HEK293 (cell line): ENCODE measurements around the gene PPM1E.

Experiments
- CTCF ChIA-PET: fragments of 350-600 bp; formaldehyde crosslinking; extraction: SDS; loops from one replicate; lab custom pipeline; 2021; ENCODE audit warnings: antibody characterized with exemption; lab: Yijun Ruan, JAX
- POLR2A ChIA-PET: fragments of 300-600 bp; formaldehyde crosslinking; extraction: SDS; loops from one replicate; lab custom pipeline; 2020; ENCODE audit warnings: antibody characterized with exemption, inconsistent platforms; lab: Yijun Ruan, JAX
- H3K27ac ChIP-seq: fragments of 200-500 bp; sonication (Bioruptor generic); 2 replicates; pipeline ENCODE4 v1.5.1; 2014; ENCODE audit warnings: low read depth, low read length, control low read depth, inconsistent platforms; ENCODE audit errors: extremely low read depth
- H3K36me3 ChIP-seq, 2 experiments: fragments of 200-500 bp in 1 of 2; sonication (Bioruptor generic) in 1 of 2; 1 replicate in 1 of 2; 2 replicates in 1 of 2; pipeline ENCODE4 v1.5.1; 2014 to 2017; ENCODE audit warnings: inconsistent platforms in 2 of 2, low read length in 2 of 2; ENCODE audit not compliant: control insufficient read depth in 2 of 2, insufficient read depth in 1 of 2
- H3K4me1 ChIP-seq: fragments of 200-500 bp; sonication (Bioruptor generic); 2 replicates; pipeline ENCODE4 v1.5.1; 2014; ENCODE audit warnings: mild to moderate bottlenecking, low read length, inconsistent platforms; ENCODE audit not compliant: control insufficient read depth, insufficient read depth
- H3K4me3 ChIP-seq: 2 replicates; pipeline ENCODE4 v1.5.1; 2011; ENCODE audit warnings: low read depth, mild to moderate bottlenecking, control low read depth, low read length, moderate library complexity
- H3K9me3 ChIP-seq: fragments of 200-500 bp; sonication (Bioruptor generic); 2 replicates; pipeline ENCODE4 v1.5.1; 2014; ENCODE audit warnings: low read depth, low read length, inconsistent platforms; ENCODE audit not compliant: control insufficient read depth, insufficient read depth
- GFI1B ChIP-seq: fragments of 450-650 bp; formaldehyde crosslinking; IDR thresholded peaks from 2 replicates; pipeline ENCODE4 v1.5.1; 2016; ENCODE audit warnings: missing biosample characterization, missing genetic modification characterization
- HOXD13 ChIP-seq: sonication (generic); formaldehyde crosslinking; IDR thresholded peaks from 2 replicates; pipeline ENCODE4 v1.8.0; 2022; ENCODE audit warnings: missing genetic modification reagents, borderline replicate concordance
- KLF8 ChIP-seq: fragments of 450-650 bp; formaldehyde crosslinking; IDR thresholded peaks from 2 replicates; pipeline ENCODE4 v1.5.1; 2016; ENCODE audit warnings: missing biosample characterization, missing genetic modification characterization
- OSR2 ChIP-seq: fragments of 450-650 bp; formaldehyde crosslinking; IDR thresholded peaks from 2 replicates; pipeline ENCODE4 v1.5.1; 2016; ENCODE audit warnings: missing biosample characterization, missing genetic modification characterization
- RBAK ChIP-seq: fragments of 450-650 bp; formaldehyde crosslinking; IDR thresholded peaks from 2 replicates; pipeline ENCODE4 v1.5.1; 2016; ENCODE audit warnings: missing biosample characterization, missing genetic modification characterization
- YY2 ChIP-seq: fragments of 450-650 bp; formaldehyde crosslinking; IDR thresholded peaks from 2 replicates; pipeline ENCODE4 v1.5.1; 2016; ENCODE audit warnings: missing biosample characterization, missing genetic modification characterization
- ZBTB48 ChIP-seq: fragments of 450-650 bp; formaldehyde crosslinking; IDR thresholded peaks from 2 replicates; pipeline ENCODE4 v1.5.1; 2016; ENCODE audit warnings: missing biosample characterization, missing genetic modification characterization
- ZBTB7A ChIP-seq: fragments of 450-650 bp; formaldehyde crosslinking; IDR thresholded peaks from 2 replicates; pipeline ENCODE4 v1.5.1; 2016; ENCODE audit warnings: low read depth, missing biosample characterization, missing genetic modification characterization
- ZFHX2 ChIP-seq: fragments of 450-650 bp; formaldehyde crosslinking; conservative IDR thresholded peaks from 2 replicates; pipeline ENCODE4 v1.5.1; 2016; ENCODE audit warnings: missing biosample characterization, missing genetic modification characterization
- ZFP69B ChIP-seq: fragments of 450-650 bp; formaldehyde crosslinking; IDR thresholded peaks from 2 replicates; pipeline ENCODE4 v1.5.1; 2016; ENCODE audit warnings: missing biosample characterization, missing genetic modification characterization
- ZNF140 ChIP-seq: fragments of 450-650 bp; formaldehyde crosslinking; IDR thresholded peaks from 2 replicates; pipeline ENCODE4 v1.5.1; 2016; ENCODE audit warnings: missing biosample characterization, missing genetic modification characterization
- ZNF16 ChIP-seq: fragments of 450-650 bp; formaldehyde crosslinking; IDR thresholded peaks from 2 replicates; pipeline ENCODE4 v1.5.1; 2016; ENCODE audit warnings: low read depth, missing biosample characterization, missing genetic modification characterization
- ZNF23 ChIP-seq: fragments of 450-650 bp; formaldehyde crosslinking; IDR thresholded peaks from 2 replicates; pipeline ENCODE4 v1.5.1; 2016; ENCODE audit warnings: missing biosample characterization, missing genetic modification characterization, borderline replicate concordance
- ZNF302 ChIP-seq: fragments of 450-650 bp; formaldehyde crosslinking; IDR thresholded peaks from 2 replicates; pipeline ENCODE4 v1.5.1; 2016; ENCODE audit warnings: missing biosample characterization, missing genetic modification characterization, low read depth
- ZNF433 ChIP-seq: fragments of 450-650 bp; formaldehyde crosslinking; IDR thresholded peaks from 2 replicates; pipeline ENCODE4 v1.5.1; 2016; ENCODE audit warnings: missing biosample characterization, missing genetic modification characterization, low read depth
- ZNF529 ChIP-seq: fragments of 450-650 bp; formaldehyde crosslinking; IDR thresholded peaks from 2 replicates; pipeline ENCODE4 v1.5.1; 2017; ENCODE audit warnings: missing genetic modification characterization, missing biosample characterization; ENCODE audit not compliant: insufficient replicate concordance
- ZNF571 ChIP-seq: fragments of 450-650 bp; formaldehyde crosslinking; IDR thresholded peaks from 2 replicates; pipeline ENCODE4 v1.5.0; 2017; ENCODE audit warnings: missing biosample characterization, missing genetic modification characterization
- ZNF600 ChIP-seq: fragments of 450-650 bp; formaldehyde crosslinking; IDR thresholded peaks from 2 replicates; pipeline ENCODE4 v1.5.1; 2016; ENCODE audit warnings: missing biosample characterization, missing genetic modification characterization
- ZNF621 ChIP-seq: fragments of 450-650 bp; formaldehyde crosslinking; IDR thresholded peaks from 2 replicates; pipeline ENCODE4 v1.5.1; 2017; ENCODE audit warnings: missing biosample characterization, missing genetic modification characterization
- ZNF654 ChIP-seq: fragments of 450-650 bp; formaldehyde crosslinking; IDR thresholded peaks from 2 replicates; pipeline ENCODE4 v1.5.1; 2016; ENCODE audit warnings: low read depth, missing biosample characterization, missing genetic modification characterization
- ZNF664 ChIP-seq: fragments of 450-650 bp; formaldehyde crosslinking; IDR thresholded peaks from 2 replicates; pipeline ENCODE4 v1.5.1; 2016; ENCODE audit warnings: missing biosample characterization, missing genetic modification characterization
- ZNF776 ChIP-seq: fragments of 450-650 bp; formaldehyde crosslinking; IDR thresholded peaks from 2 replicates; pipeline ENCODE4 v1.5.0; 2017; ENCODE audit warnings: missing biosample characterization, missing genetic modification characterization, borderline replicate concordance
- TF ChIP-seq, protein P1 (sequence below): fragments of 450-650 bp; formaldehyde crosslinking; IDR thresholded peaks from 2 replicates; pipeline ENCODE4 v1.5.1; 2016; ENCODE audit warnings: missing biosample characterization, missing genetic modification characterization
- TF ChIP-seq, protein P2 (sequence below): fragments of 450-650 bp; formaldehyde crosslinking; IDR thresholded peaks from 2 replicates; pipeline ENCODE4 v1.5.1; 2016; ENCODE audit warnings: missing biosample characterization, missing genetic modification characterization
- TF ChIP-seq, protein P3 (sequence below): fragments of 450-650 bp; formaldehyde crosslinking; IDR thresholded peaks from 2 replicates; pipeline ENCODE4 v1.5.1; 2017; ENCODE audit warnings: missing biosample characterization, missing genetic modification characterization

The PPM1E gene

DNA sequence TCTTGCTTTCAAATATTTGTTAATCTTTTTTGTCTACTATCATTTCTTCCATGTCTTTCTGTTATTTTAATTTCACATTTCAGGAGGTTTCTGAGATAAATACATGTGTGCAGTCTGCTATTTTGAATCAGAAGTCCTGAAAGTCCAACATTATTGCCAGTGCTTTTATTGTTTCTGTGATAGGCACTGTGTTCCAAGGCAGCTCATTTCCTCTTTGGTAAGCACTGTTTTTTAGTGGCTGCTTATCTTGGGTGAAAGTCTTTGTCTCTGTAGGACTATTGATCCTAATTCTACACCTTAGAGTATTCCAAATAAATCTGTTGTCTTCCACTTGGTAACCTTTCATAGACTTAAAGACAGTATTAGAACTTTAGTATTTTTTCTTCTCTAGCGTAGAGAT lies 76.1 kb downstream of the PPM1E start:
- POLR2A ChIA-PET, result no interaction called here
- H3K4me1 ChIP-seq, result no peaks in the 10 kb centered on the region
- CTCF ChIA-PET, result interaction anchor here (1.1 kb wide), 1 partner anchor 11 kb away, joined by 4 read pairs; no protein-coding TSS in a partner anchor
- no peak overlapping the region for H3K4me3 ChIP-seq
- TF ChIP-seq OSR2 (tag by site-specific recombination) (no peak), ZFP69B (tag by site-specific recombination) (no peak), ZBTB7A (tag by site-specific recombination) (no peak), ZNF600 (no peak), ZBTB48 (tag by site-specific recombination) (no peak), ZNF571 (tag by site-specific recombination) (no peak), ZNF16 (no peak), ZNF664 (no peak)
- TF ChIP-seq, protein P1, sequence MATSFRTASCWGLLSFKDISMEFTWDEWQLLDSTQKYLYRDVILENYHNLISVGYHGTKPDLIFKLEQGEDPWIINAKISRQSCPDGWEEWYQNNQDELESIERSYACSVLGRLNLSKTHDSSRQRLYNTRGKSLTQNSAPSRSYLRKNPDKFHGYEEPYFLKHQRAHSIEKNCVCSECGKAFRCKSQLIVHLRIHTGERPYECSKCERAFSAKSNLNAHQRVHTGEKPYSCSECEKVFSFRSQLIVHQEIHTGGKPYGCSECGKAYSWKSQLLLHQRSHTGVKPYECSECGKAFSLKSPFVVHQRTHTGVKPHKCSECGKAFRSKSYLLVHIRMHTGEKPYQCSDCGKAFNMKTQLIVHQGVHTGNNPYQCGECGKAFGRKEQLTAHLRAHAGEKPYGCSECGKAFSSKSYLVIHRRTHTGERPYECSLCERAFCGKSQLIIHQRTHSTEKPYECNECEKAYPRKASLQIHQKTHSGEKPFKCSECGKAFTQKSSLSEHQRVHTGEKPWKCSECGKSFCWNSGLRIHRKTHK (tag by site-specific recombination), result no peak
- TF ChIP-seq, protein P2, sequence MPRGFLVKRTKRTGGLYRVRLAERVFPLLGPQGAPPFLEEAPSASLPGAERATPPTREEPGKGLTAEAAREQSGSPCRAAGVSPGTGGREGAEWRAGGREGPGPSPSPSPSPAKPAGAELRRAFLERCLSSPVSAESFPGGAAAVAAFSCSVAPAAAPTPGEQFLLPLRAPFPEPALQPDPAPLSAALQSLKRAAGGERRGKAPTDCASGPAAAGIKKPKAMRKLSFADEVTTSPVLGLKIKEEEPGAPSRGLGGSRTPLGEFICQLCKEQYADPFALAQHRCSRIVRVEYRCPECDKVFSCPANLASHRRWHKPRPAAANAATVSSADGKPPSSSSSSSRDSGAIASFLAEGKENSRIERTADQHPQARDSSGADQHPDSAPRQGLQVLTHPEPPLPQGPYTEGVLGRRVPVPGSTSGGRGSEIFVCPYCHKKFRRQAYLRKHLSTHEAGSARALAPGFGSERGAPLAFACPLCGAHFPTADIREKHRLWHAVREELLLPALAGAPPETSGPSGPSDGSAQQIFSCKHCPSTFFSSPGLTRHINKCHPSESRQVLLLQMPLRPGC (tag by site-specific recombination), result no peak
- TF ChIP-seq, all 188 proteins: peak for 0
- no peaks in the 10 kb centered on the region for H3K36me3 ChIP-seq
- peaks cover 5% of the 10 kb centered on the region for H3K9me3 ChIP-seq
- H3K27ac ChIP-seq, result no peak overlapping the region

DNA sequence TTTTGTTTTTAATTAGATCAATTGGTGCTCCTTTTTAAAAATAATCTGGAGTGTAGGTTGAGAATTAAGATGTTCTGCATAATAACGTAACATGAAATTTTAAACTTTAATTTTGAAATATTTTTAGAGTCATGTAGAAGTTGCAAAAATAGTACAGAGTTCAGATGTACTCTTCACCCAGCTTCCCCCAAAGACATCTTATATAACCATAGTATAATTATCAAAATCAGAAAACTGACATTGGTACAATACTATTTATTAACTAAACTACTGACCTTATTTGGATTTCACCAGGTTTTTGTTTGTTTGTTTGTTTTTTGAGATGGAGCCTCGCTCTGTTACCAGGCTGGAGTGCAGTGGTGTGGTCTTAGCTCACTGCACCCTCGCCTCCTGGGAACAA lies 76.9 kb downstream of the PPM1E start:
- H3K27ac ChIP-seq, result no peak overlapping the region
- ChIA-PET POLR2A (no interaction called here), CTCF (no interaction called here)
- H3K4me3 ChIP-seq, result no peak overlapping the region
- H3K4me1 ChIP-seq, result no peaks in the 10 kb centered on the region
- TF ChIP-seq ZNF529 (tag by site-specific recombination), result peak; percentile 99
- TF ChIP-seq ZNF776 (tag by site-specific recombination), result no peak
- TF ChIP-seq YY2, result no peak
- no peak for TF ChIP-seq ZNF302 (tag by site-specific recombination)
- peaks cover 5% of the 10 kb centered on the region for H3K9me3 ChIP-seq
- no peaks in the 10 kb centered on the region for H3K36me3 ChIP-seq

DNA sequence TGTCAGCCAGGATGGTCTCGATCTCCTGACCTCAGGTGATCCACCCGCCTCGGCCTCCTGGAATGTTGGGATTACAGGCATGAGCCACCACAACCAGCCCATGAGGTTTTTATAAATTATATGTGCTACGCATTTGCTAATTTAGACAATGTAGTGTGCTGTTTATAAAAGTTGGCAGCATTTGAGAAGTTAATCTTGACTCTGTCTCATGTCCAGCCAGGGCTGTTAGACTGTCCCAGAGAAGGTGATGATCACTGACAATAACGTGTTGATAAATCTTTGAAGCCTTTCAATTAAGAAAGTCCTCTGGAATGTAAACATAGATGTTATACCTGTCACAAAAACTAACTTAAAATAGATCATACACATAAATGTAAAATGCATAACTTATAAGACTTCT lies 82.0 kb downstream of the PPM1E start:
- H3K27ac ChIP-seq, result no peak overlapping the region
- no peak overlapping the region for H3K4me3 ChIP-seq
- TF ChIP-seq HOXD13 (CRISPR knock-in tag), result no peak
- no peak for TF ChIP-seq ZNF621
- no peak for TF ChIP-seq GFI1B (tag by site-specific recombination)
- TF ChIP-seq, protein P3, sequence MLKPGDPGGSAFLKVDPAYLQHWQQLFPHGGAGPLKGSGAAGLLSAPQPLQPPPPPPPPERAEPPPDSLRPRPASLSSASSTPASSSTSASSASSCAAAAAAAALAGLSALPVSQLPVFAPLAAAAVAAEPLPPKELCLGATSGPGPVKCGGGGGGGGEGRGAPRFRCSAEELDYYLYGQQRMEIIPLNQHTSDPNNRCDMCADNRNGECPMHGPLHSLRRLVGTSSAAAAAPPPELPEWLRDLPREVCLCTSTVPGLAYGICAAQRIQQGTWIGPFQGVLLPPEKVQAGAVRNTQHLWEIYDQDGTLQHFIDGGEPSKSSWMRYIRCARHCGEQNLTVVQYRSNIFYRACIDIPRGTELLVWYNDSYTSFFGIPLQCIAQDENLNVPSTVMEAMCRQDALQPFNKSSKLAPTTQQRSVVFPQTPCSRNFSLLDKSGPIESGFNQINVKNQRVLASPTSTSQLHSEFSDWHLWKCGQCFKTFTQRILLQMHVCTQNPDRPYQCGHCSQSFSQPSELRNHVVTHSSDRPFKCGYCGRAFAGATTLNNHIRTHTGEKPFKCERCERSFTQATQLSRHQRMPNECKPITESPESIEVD (tag by site-specific recombination), result no peak
- no peak for TF ChIP-seq ZNF23 (tag by site-specific recombination)
- no peak for TF ChIP-seq ZNF140
- TF ChIP-seq ZNF433 (tag by site-specific recombination), result no peak
- no peak for TF ChIP-seq RBAK (tag by site-specific recombination)
- no peak for TF ChIP-seq ZNF654 (tag by site-specific recombination)
- TF ChIP-seq KLF8, result no peak
- no peak for TF ChIP-seq ZFHX2
- H3K9me3 ChIP-seq, result peaks cover 4% of the 10 kb centered on the region
- ChIA-PET CTCF (no interaction called here), POLR2A (no interaction called here)
- H3K36me3 ChIP-seq, result no peaks in the 10 kb centered on the region
- H3K4me1 ChIP-seq, result no peaks in the 10 kb centered on the region
